Activated CD4-positive, CD25-positive, alpha-beta regulatory T cell (primary cell): ENCODE results near the gene GRB10.

Experiments
- DNase-seq, 4 experiments: peaks; one replicate each; lab custom pipeline; 2025; lab: John Stamatoyannopoulos, UW

GRB10 gene

GRCh38 chr7:50782375-50783208 is at the start of gene GRB10:
TSS of gene GRB10 (minus strand) at chr7:50782896. CDS start at chr7:50732322, 50,574 bp downstream.
- no peak for DNase-seq

GRCh38 chr7:50828801-50829200 is 46.1 kb upstream of the GRB10 start:
- DNase-seq, result no peak

- DNase-seq, result no peak
Observed at GRCh38 chr7:50828116-50828515, 45.4 kb upstream of the GRB10 start.

GRCh38 chr7:50827281-50827680 is 44.6 kb upstream of the GRB10 start:
- DNase-seq, result no peak

- DNase-seq, result no peak
Observed at GRCh38 chr7:50826371-50827172, 43.9 kb upstream of the GRB10 start.

- DNase-seq, result no peak
Observed at GRCh38 chr7:50825465-50825864, 42.8 kb upstream of the GRB10 start.

GRCh38 chr7:50824882-50825281 is 42.2 kb upstream of the GRB10 start:
- no peak for DNase-seq

GRCh38 chr7:50822706-50823105 is 40.0 kb upstream of the GRB10 start:
- no peak for DNase-seq

GRCh38 chr7:50822110-50822509 is 39.4 kb upstream of the GRB10 start:
- DNase-seq, result no peak

GRCh38 chr7:50821457-50822008 is 38.8 kb upstream of the GRB10 start:
- no peak for DNase-seq

GRCh38 chr7:50818324-50818723 is 35.6 kb upstream of the GRB10 start:
- DNase-seq, result no peak

GRCh38 chr7:50817561-50817960 is 34.9 kb upstream of the GRB10 start:
- no peak for DNase-seq

- DNase-seq, result no peak
Observed at GRCh38 chr7:50815138-50815537, 32.4 kb upstream of the GRB10 start.

- no peak for DNase-seq
Observed at GRCh38 chr7:50814166-50814565, 31.5 kb upstream of the GRB10 start.

GRCh38 chr7:50812841-50813475 is 30.3 kb upstream of the GRB10 start:
- no peak for DNase-seq

- DNase-seq, result no peak
Observed at GRCh38 chr7:50812094-50812493, 29.4 kb upstream of the GRB10 start.

GRCh38 chr7:50808282-50808888 is 25.7 kb upstream of the GRB10 start:
- DNase-seq, result no peak

GRCh38 chr7:50807026-50807730 is 24.5 kb upstream of the GRB10 start:
- no peak for DNase-seq

- no peak for DNase-seq
Observed at GRCh38 chr7:50806143-50806542, 23.4 kb upstream of the GRB10 start.

GRCh38 chr7:50805447-50806125 is 22.9 kb upstream of the GRB10 start:
- DNase-seq, result no peak
